ENCODE results near the gene SV2B.

The SV2B gene

DNA sequence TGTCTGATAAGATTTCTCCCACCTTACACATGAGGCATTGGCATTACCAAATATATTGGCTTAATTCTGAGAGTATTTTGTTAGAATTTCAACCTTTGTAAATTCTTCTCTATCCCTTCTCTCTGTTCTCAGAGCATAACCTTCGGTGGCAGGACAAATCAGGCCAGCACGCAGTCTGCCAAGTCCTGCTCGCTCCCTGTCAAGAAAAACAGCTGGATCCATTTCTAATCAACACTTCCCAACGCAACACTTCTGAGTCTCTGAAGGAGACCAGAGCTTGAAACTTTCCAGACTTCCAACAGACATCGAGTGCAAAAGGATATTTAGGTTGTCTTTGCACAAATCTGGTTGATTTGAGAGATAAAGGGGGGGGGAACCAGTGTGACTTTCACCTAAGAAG lies 125.7 kb downstream of the SV2B start:
- H3K4me1 ChIP-seq (ENCODE audit: control insufficient read depth, insufficient read depth, low read length) = no peaks in the 10 kb centered on the region
- no peaks in the 10 kb centered on the region for H3K9me3 ChIP-seq (ENCODE audit: control insufficient read depth, insufficient read depth, low read depth, low read length)
- no peak overlapping the region for H3K27ac ChIP-seq (ENCODE audit: extremely low read depth, low read depth, low read length)
- POLR2A ChIA-PET = no interaction called here
- H3K4me3 ChIP-seq (ENCODE audit: low read depth, low read length) = no peak overlapping the region
- no peaks in the 10 kb centered on the region for H3K36me3 ChIP-seq (ENCODE audit: control insufficient read depth in 2 of 2, insufficient read depth in 1 of 2, low read length in 2 of 2)
- TF ChIP-seq YY2 (tag by site-specific recombination; IDR thresholded peaks at IDR 0.05) (no peak), ZNF174 (tag by site-specific recombination; IDR thresholded peaks at IDR 0.05) (no peak), TRIM28 (IDR thresholded peaks at IDR 0.05; ENCODE audit: borderline replicate concordance, low read length) (no peak), ZNF830 (tag by site-specific recombination; IDR thresholded peaks at IDR 0.05; ENCODE audit: low read depth) (no peak), ZFP3 (tag by site-specific recombination; IDR thresholded peaks at IDR 0.05; ENCODE audit: low read depth) (no peak), ZBTB20 (tag by site-specific recombination; IDR thresholded peaks at IDR 0.05) (no peak), BCL11A (tag by site-specific recombination; IDR thresholded peaks at IDR 0.05; ENCODE audit: low read depth) (no peak), ZFP69B (tag by site-specific recombination; IDR thresholded peaks at IDR 0.05) (no peak), IKZF3 (tag by site-specific recombination; IDR thresholded peaks at IDR 0.05) (no peak), KLF8 (tag by site-specific recombination; IDR thresholded peaks at IDR 0.05) (no peak), ZNF394 (tag by site-specific recombination; IDR thresholded peaks at IDR 0.05; ENCODE audit: borderline replicate concordance) (no peak), ZNF302 (tag by site-specific recombination; IDR thresholded peaks at IDR 0.05; ENCODE audit: low read depth) (no peak), ZNF175 (tag by site-specific recombination; IDR thresholded peaks at IDR 0.05) (no peak)
- TF ChIP-seq, protein P1, sequence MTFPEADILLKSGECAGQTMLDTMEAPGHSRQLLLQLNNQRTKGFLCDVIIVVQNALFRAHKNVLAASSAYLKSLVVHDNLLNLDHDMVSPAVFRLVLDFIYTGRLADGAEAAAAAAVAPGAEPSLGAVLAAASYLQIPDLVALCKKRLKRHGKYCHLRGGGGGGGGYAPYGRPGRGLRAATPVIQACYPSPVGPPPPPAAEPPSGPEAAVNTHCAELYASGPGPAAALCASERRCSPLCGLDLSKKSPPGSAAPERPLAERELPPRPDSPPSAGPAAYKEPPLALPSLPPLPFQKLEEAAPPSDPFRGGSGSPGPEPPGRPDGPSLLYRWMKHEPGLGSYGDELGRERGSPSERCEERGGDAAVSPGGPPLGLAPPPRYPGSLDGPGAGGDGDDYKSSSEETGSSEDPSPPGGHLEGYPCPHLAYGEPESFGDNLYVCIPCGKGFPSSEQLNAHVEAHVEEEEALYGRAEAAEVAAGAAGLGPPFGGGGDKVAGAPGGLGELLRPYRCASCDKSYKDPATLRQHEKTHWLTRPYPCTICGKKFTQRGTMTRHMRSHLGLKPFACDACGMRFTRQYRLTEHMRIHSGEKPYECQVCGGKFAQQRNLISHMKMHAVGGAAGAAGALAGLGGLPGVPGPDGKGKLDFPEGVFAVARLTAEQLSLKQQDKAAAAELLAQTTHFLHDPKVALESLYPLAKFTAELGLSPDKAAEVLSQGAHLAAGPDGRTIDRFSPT (tag by site-specific recombination; IDR thresholded peaks at IDR 0.05) = no peak
- TF ChIP-seq, protein P2, sequence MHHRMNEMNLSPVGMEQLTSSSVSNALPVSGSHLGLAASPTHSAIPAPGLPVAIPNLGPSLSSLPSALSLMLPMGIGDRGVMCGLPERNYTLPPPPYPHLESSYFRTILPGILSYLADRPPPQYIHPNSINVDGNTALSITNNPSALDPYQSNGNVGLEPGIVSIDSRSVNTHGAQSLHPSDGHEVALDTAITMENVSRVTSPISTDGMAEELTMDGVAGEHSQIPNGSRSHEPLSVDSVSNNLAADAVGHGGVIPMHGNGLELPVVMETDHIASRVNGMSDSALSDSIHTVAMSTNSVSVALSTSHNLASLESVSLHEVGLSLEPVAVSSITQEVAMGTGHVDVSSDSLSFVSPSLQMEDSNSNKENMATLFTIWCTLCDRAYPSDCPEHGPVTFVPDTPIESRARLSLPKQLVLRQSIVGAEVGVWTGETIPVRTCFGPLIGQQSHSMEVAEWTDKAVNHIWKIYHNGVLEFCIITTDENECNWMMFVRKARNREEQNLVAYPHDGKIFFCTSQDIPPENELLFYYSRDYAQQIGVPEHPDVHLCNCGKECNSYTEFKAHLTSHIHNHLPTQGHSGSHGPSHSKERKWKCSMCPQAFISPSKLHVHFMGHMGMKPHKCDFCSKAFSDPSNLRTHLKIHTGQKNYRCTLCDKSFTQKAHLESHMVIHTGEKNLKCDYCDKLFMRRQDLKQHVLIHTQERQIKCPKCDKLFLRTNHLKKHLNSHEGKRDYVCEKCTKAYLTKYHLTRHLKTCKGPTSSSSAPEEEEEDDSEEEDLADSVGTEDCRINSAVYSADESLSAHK (tag by site-specific recombination; IDR thresholded peaks at IDR 0.05) = no peak
- CTCF ChIA-PET = interaction anchor here (0.6 to 4.9 kb wide), 16 partner anchors 10 to 658 kb away, joined by 3 to 104 read pairs (median 4); no protein-coding TSS in a partner anchor

DNA sequence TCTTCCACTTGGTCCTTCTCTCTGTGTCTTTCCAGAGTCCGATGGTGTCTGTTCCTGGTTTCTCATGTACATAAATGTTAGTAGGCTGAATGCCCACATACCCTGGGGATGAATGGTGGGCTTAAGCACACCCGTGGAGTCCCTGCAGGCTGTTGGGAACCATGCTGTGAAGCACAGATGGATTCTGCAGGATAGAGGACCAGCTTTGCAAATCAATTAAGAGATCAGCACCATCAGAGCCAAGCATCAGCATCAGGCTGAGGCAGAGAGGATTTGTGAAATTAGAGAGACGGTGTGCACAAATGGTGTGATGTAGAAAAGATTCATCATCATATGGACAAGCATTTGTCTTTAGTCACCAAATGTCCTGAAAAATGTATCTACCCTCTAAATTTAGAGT lies 127.1 kb downstream of the SV2B start:
- ChIA-PET CTCF (interaction anchor here (0.9 to 4.9 kb wide), 4 partner anchors 9 to 193 kb away, joined by 3 to 104 read pairs (median 6); no protein-coding TSS in a partner anchor), POLR2A (no interaction called here)
- H3K9me3 ChIP-seq (ENCODE audit: control insufficient read depth, insufficient read depth, low read depth, low read length) = no peaks in the 10 kb centered on the region
- TF ChIP-seq KLF1 (tag by site-specific recombination; IDR thresholded peaks at IDR 0.05) = no peak
- TF ChIP-seq, protein P3, sequence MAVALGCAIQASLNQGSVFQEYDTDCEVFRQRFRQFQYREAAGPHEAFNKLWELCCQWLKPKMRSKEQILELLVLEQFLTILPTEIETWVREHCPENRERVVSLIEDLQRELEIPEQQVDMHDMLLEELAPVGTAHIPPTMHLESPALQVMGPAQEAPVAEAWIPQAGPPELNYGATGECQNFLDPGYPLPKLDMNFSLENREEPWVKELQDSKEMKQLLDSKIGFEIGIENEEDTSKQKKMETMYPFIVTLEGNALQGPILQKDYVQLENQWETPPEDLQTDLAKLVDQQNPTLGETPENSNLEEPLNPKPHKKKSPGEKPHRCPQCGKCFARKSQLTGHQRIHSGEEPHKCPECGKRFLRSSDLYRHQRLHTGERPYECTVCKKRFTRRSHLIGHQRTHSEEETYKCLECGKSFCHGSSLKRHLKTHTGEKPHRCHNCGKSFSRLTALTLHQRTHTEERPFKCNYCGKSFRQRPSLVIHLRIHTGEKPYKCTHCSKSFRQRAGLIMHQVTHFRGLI (tag by site-specific recombination; IDR thresholded peaks at IDR 0.05) = no peak
- H3K4me3 ChIP-seq (ENCODE audit: low read depth, low read length) = no peak overlapping the region
- H3K27ac ChIP-seq (ENCODE audit: extremely low read depth, low read depth, low read length) = no peak overlapping the region
- no peaks in the 10 kb centered on the region for H3K36me3 ChIP-seq (ENCODE audit: control insufficient read depth in 2 of 2, insufficient read depth in 1 of 2, low read length in 2 of 2)
- no peaks in the 10 kb centered on the region for H3K4me1 ChIP-seq (ENCODE audit: control insufficient read depth, insufficient read depth, low read length)
